HL-60 (cell line): ENCODE results near the gene TRA2A.

Experiments
- CTCF ChIP-seq: IDR thresholded peaks from one replicate; pipeline ENCODE4 v1.5.1; 2011; ENCODE audit warnings: low read length, control low read depth, inconsistent platforms; ENCODE audit not compliant: insufficient read depth
- GABPA ChIP-seq: IDR thresholded peaks from 2 replicates; pipeline ENCODE4 v1.6.1; 2012; ENCODE audit warnings: low read depth
- POLR2AphosphoS5 ChIP-seq: IDR thresholded peaks from 2 replicates; pipeline ENCODE4 v1.6.1; 2012; ENCODE audit warnings: low read depth
- REST ChIP-seq: IDR thresholded peaks from 2 replicates; pipeline ENCODE4 v1.6.1; 2012; ENCODE audit warnings: low read depth; ENCODE audit not compliant: insufficient replicate concordance

DNA sequence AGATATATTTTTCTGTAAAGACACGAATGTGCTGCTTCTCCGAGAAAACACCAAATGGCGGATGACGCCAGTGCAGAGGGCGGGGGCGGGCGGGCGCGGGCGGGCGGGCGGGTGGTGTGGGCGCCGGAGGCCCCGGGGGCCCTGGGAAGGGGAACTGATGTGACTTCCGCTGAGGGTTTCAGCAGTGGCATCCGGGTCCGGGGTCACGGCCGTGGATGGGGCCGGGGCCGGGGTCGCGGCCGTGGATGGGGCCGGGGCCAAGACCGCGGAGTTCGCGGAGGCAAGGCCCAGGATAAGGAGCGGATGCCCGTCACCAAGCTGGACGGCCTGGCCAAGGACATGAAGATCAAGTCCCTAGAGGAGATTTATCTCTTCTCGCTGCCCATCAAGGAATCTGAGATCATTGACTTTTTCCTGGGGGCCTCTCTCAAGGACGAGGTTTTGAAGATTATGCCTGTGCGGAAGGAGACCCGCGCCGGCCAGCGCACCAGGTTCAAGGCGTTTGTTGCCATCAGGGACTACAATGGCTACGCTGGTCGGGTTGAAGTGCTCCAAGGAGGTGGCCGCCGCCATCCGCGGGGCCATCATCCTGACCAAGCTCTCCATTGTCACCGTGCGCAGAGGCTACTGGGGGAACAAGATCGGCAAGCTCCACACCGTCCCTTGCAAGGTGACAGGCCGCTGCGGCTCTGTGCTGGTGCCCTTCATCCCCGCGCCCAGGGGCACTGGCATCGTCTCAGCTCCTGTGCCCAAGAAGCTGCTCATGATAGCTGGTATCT, 41.2 kb downstream of the TRA2A start:
- TF ChIP-seq CTCF = no peak
- TF ChIP-seq REST = no peak
- TF ChIP-seq GABPA = peak; percentile 74
- peak; percentile 66; the same call in 1 of the 2 replicates for TF ChIP-seq POLR2AphosphoS5
